ENCODE measurements around the gene MAPK12.
"Not testable (repeated sequence)": the region's sequence is repeated elsewhere in the genome, so short reads cannot be mapped to it uniquely, and the experiment has no call there.

The MAPK12 gene

GRCh38 chr22:50275181-50276055 is 13.9 kb upstream of the MAPK12 start:
- TF ChIP-seq, protein P1, sequence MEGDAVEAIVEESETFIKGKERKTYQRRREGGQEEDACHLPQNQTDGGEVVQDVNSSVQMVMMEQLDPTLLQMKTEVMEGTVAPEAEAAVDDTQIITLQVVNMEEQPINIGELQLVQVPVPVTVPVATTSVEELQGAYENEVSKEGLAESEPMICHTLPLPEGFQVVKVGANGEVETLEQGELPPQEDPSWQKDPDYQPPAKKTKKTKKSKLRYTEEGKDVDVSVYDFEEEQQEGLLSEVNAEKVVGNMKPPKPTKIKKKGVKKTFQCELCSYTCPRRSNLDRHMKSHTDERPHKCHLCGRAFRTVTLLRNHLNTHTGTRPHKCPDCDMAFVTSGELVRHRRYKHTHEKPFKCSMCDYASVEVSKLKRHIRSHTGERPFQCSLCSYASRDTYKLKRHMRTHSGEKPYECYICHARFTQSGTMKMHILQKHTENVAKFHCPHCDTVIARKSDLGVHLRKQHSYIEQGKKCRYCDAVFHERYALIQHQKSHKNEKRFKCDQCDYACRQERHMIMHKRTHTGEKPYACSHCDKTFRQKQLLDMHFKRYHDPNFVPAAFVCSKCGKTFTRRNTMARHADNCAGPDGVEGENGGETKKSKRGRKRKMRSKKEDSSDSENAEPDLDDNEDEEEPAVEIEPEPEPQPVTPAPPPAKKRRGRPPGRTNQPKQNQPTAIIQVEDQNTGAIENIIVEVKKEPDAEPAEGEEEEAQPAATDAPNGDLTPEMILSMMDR (IDR thresholded peaks at IDR 0.05), result no peak
- H3K4me2 ChIP-seq (ENCODE audit: low read length), result no peak overlapping the region
- H3K36me3 ChIP-seq (ENCODE audit: control insufficient read depth, insufficient read depth, low read length), result no peaks in the 10 kb centered on the region
- H3K9ac ChIP-seq, result no peak overlapping the region
- H3K79me2 ChIP-seq, result no peaks in the 10 kb centered on the region
- no peak overlapping the region for H3K4me3 ChIP-seq (ENCODE audit: low read depth, low read length)
- no peak overlapping the region for H2AFZ ChIP-seq
- H3K9me3 ChIP-seq (ENCODE audit: control insufficient read depth, low read length), result no peaks in the 10 kb centered on the region
- H3K27ac ChIP-seq, result no peak overlapping the region
- no peaks in the 10 kb centered on the region for H3K27me3 ChIP-seq (ENCODE audit: control insufficient read depth, insufficient read depth, low read length)
- H3K4me1 ChIP-seq, result no peaks in the 10 kb centered on the region

GRCh38 chr22:50274771-50275170 is 13.3 kb upstream of the MAPK12 start:
- TF ChIP-seq, protein P1 (IDR thresholded peaks at IDR 0.05), result no peak
- no peak overlapping the region for H2AFZ ChIP-seq
- no peaks in the 10 kb centered on the region for H3K36me3 ChIP-seq (ENCODE audit: control insufficient read depth, insufficient read depth, low read length)
- no peak overlapping the region for H3K9ac ChIP-seq
- H3K4me2 ChIP-seq (ENCODE audit: low read length), result no peak overlapping the region
- H3K4me1 ChIP-seq, result no peaks in the 10 kb centered on the region
- no peak overlapping the region for H3K4me3 ChIP-seq (ENCODE audit: low read depth, low read length)
- no peaks in the 10 kb centered on the region for H3K9me3 ChIP-seq (ENCODE audit: control insufficient read depth, low read length)
- no peaks in the 10 kb centered on the region for H3K27me3 ChIP-seq (ENCODE audit: control insufficient read depth, insufficient read depth, low read length)
- H3K27ac ChIP-seq, result no peak overlapping the region
- no peaks in the 10 kb centered on the region for H3K79me2 ChIP-seq

GRCh38 chr22:50274311-50274710 is 12.8 kb upstream of the MAPK12 start:
- TF ChIP-seq, protein P1 (IDR thresholded peaks at IDR 0.05), result no peak
- Histone ChIP-seq H3K4me1 (no peaks in the 10 kb centered on the region), H3K9me3 (ENCODE audit: control insufficient read depth, low read length) (no peaks in the 10 kb centered on the region), H3K9ac (no peak overlapping the region), H3K36me3 (ENCODE audit: control insufficient read depth, insufficient read depth, low read length) (no peaks in the 10 kb centered on the region), H3K27me3 (ENCODE audit: control insufficient read depth, insufficient read depth, low read length) (no peaks in the 10 kb centered on the region), H3K79me2 (no peaks in the 10 kb centered on the region), H2AFZ (no peak overlapping the region), H3K4me3 (ENCODE audit: low read depth, low read length) (no peak overlapping the region), H3K27ac (no peak overlapping the region), H3K4me2 (ENCODE audit: low read length) (no peak overlapping the region)

- H3K4me1 ChIP-seq; H3K27ac ChIP-seq; H3K27me3 ChIP-seq (ENCODE audit: control insufficient read depth, insufficient read depth, low read length); H3K4me3 ChIP-seq (ENCODE audit: low read depth, low read length); H3K36me3 ChIP-seq (ENCODE audit: control insufficient read depth, insufficient read depth, low read length); H2AFZ ChIP-seq; H3K79me2 ChIP-seq; H3K4me2 ChIP-seq (ENCODE audit: low read length); H3K9me3 ChIP-seq (ENCODE audit: control insufficient read depth, low read length); H3K9ac ChIP-seq: not testable (repeated sequence)
These were observed 12.3 kb upstream of the MAPK12 start for GRCh38 chr22:50273781-50274180.

DNA sequence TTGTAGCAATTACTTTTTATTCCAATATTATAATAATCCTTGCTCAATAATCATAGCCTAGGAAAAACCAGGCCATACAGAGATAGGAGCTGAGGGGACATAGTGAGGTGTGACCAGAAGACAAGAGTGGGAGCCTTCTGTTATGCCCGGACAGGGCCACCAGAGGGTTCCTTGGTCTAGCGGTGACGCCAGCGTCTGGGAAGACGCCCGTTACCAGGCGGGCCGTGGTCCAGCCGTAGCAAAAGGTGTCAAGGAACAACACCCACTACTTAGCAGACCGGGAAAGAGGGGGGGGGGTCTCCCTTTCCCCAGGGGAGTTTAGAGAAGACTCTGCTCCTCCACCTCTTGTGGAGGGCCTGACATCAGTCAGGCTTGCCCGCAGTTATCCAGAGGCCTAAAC is 11.9 kb upstream of the MAPK12 start:
- not testable (repeated sequence) for H3K4me1 ChIP-seq; H2AFZ ChIP-seq; H3K36me3 ChIP-seq (ENCODE audit: control insufficient read depth, insufficient read depth, low read length); H3K9me3 ChIP-seq (ENCODE audit: control insufficient read depth, low read length); H3K4me3 ChIP-seq (ENCODE audit: low read depth, low read length); H3K4me2 ChIP-seq (ENCODE audit: low read length); H3K9ac ChIP-seq; H3K27me3 ChIP-seq (ENCODE audit: control insufficient read depth, insufficient read depth, low read length); H3K27ac ChIP-seq; H3K79me2 ChIP-seq
